Activated CD8-positive, alpha-beta memory T cell treated with anti-CD3 and anti-CD28 coated beads, Interleukin-2, amount 50 U/mL, for 1 hour (primary cell): ENCODE measurements around the gene ANGEL2.
A peak's percentile ranks its signal among the peaks of the same experiment; 100 is the strongest.
"Not testable (repeated sequence)": the region's sequence is repeated elsewhere in the genome, so short reads cannot be mapped to it uniquely, and the experiment has no call there.

Source experiments
- DNase-seq: peaks from one replicate; pipeline ENCODE4 v3.0.0-alpha.2; 2020; ENCODE audit errors: extremely low read depth

Gene ANGEL2

GRCh38 chr1:213015099-213016050 is at the start of gene ANGEL2:
TSS of gene ANGEL2 (minus strand) at chr1:213015867. CDS start at chr1:213015671, 196 bp downstream.
- peak; percentile 89 for DNase-seq

GRCh38 chr1:213061263-213061662 is 45.6 kb upstream of the ANGEL2 start:
- DNase-seq, result no peak

GRCh38 chr1:213060836-213061235 is 45.2 kb upstream of the ANGEL2 start:
- no peak for DNase-seq

GRCh38 chr1:213057264-213058059 is 41.8 kb upstream of the ANGEL2 start:
- no peak for DNase-seq

- DNase-seq, result no peak
These were observed 40.1 kb upstream of the ANGEL2 start for GRCh38 chr1:213055767-213056166.

GRCh38 chr1:213054733-213055591 is 39.3 kb upstream of the ANGEL2 start:
- DNase-seq, result no peak

- no peak for DNase-seq
These were observed 38.5 kb upstream of the ANGEL2 start for GRCh38 chr1:213054142-213054541.

- no peak for DNase-seq
These were observed 37.8 kb upstream of the ANGEL2 start for GRCh38 chr1:213053455-213053854.

GRCh38 chr1:213051881-213052202 is 36.2 kb upstream of the ANGEL2 start:
- DNase-seq, result no peak

- peak; percentile 50 for DNase-seq
These were observed 35.6 kb upstream of the ANGEL2 start, which contains the start of gene RPS6KC1 for GRCh38 chr1:213051127-213051880. TSS of gene RPS6KC1 (plus strand) at chr1:213051241. CDS start at chr1:213051405, 164 bp downstream.

- DNase-seq, result no peak
These were observed 35.1 kb upstream of the ANGEL2 start for GRCh38 chr1:213050745-213051126.

- DNase-seq, result no peak
These were observed 33.6 kb upstream of the ANGEL2 start for GRCh38 chr1:213049232-213049631.

- not testable (repeated sequence) for DNase-seq
These were observed 29.9 kb upstream of the ANGEL2 start for GRCh38 chr1:213045321-213046226.

- no peak for DNase-seq
These were observed 25.8 kb upstream of the ANGEL2 start for GRCh38 chr1:213041443-213041842.

- DNase-seq, result no peak
These were observed 19.9 kb upstream of the ANGEL2 start for GRCh38 chr1:213035573-213035972.

GRCh38 chr1:213034713-213035112 is 19.0 kb upstream of the ANGEL2 start:
- no peak for DNase-seq

- no peak for DNase-seq
These were observed 17.0 kb upstream of the ANGEL2 start for GRCh38 chr1:213032651-213033050.

GRCh38 chr1:213027024-213027423 is 11.4 kb upstream of the ANGEL2 start:
- DNase-seq, result not testable (repeated sequence)

GRCh38 chr1:213020016-213020415 is 4.3 kb upstream of the ANGEL2 start:
- no peak for DNase-seq

GRCh38 chr1:213019450-213019849 is 3.8 kb upstream of the ANGEL2 start:
- no peak for DNase-seq
